ENCODE measurements around the gene PXDN.

- TF ChIP-seq TAF1 (IDR thresholded peaks at IDR 0.05; ENCODE audit: borderline replicate concordance, low read depth, low read length) (no peak), POLR2A (IDR thresholded peaks at IDR 0.05; ENCODE audit: low read depth, low read length) (no peak)
Measured at GRCh38 chr2:1660656-1661640, 83.4 kb downstream of the PXDN start.

Data from GM12892 (cell line).